HG03139 (cell line): ENCODE results near the gene SLC8A1.

Experiments used
- ATAC-seq: cut with Tn5 transposase; IDR thresholded peaks from one replicate; pipeline ENCODE4 v1.9.1; 2021; ENCODE audit not compliant: unreplicated experiment

Gene SLC8A1

GRCh38 chr2:40123326-40123725, 328.6 kb downstream of the SLC8A1 start:
- no peak for ATAC-seq

- no peak for ATAC-seq
Observed at GRCh38 chr2:40120957-40121356, 330.9 kb downstream of the SLC8A1 start.

- no peak for ATAC-seq
Observed at GRCh38 chr2:40120026-40120425, 331.9 kb downstream of the SLC8A1 start.

GRCh38 chr2:40118622-40119021, 333.3 kb downstream of the SLC8A1 start:
- no peak for ATAC-seq

GRCh38 chr2:40115894-40116293, 336.0 kb downstream of the SLC8A1 start:
- ATAC-seq: no peak

- no peak for ATAC-seq
Observed at GRCh38 chr2:40115348-40115747, 336.5 kb downstream of the SLC8A1 start.

- ATAC-seq: no peak
Observed at GRCh38 chr2:40113997-40114396, 337.9 kb downstream of the SLC8A1 start.

GRCh38 chr2:40113272-40113968, 338.5 kb downstream of the SLC8A1 start:
- ATAC-seq: no peak

- ATAC-seq: no peak
Observed at GRCh38 chr2:40109381-40109780, 342.5 kb downstream of the SLC8A1 start.

GRCh38 chr2:40108851-40109250, 343.0 kb downstream of the SLC8A1 start:
- ATAC-seq: no peak

- ATAC-seq: no peak
Observed at GRCh38 chr2:40106061-40106460, 345.8 kb downstream of the SLC8A1 start.

GRCh38 chr2:40105593-40105992, 346.3 kb downstream of the SLC8A1 start:
- ATAC-seq: no peak

GRCh38 chr2:40103590-40103989, 348.3 kb downstream of the SLC8A1 start:
- no peak for ATAC-seq

- ATAC-seq: no peak
Observed at GRCh38 chr2:40103163-40103562, 348.7 kb downstream of the SLC8A1 start.

GRCh38 chr2:40102447-40102846, 349.4 kb downstream of the SLC8A1 start:
- ATAC-seq: no peak

GRCh38 chr2:40101131-40101575, 350.7 kb downstream of the SLC8A1 start:
- no peak for ATAC-seq

- no peak for ATAC-seq
Observed at GRCh38 chr2:40100676-40101075, 351.2 kb downstream of the SLC8A1 start.

- ATAC-seq: no peak
Observed at GRCh38 chr2:40098786-40099470, 353.0 kb downstream of the SLC8A1 start.

GRCh38 chr2:40097691-40098385, 354.1 kb downstream of the SLC8A1 start:
- no peak for ATAC-seq

GRCh38 chr2:40096360-40096759, 355.5 kb downstream of the SLC8A1 start:
- ATAC-seq: no peak

GRCh38 chr2:40095000-40095399, 356.9 kb downstream of the SLC8A1 start:
- no peak for ATAC-seq

GRCh38 chr2:40094451-40094850, 357.4 kb downstream of the SLC8A1 start:
- no peak for ATAC-seq
